B cell (primary cell): ENCODE measurements around the gene FRMD3. TPM values are rescaled to one million over a fixed set of nuclear protein-coding genes. Genes with fewer than 3 reads are reported as not detected.

Experiments used
- ATAC-seq: fragments of 200-7000 bp; cut with Tn5 transposase; one replicate; pipeline ENCODE4 v1.10.0; 2021; ENCODE audit warnings: low read depth, mild to moderate bottlenecking, moderate number of reproducible peaks, moderate library complexity
- CTCF ChIA-PET: fragments of 350-600 bp; sonication (Branson Sonifier 250); formaldehyde crosslinking; loops from one replicate; lab custom pipeline; 2021; ENCODE audit warnings: antibody characterized with exemption, inconsistent platforms; lab: Charles Lee
- POLR2A ChIA-PET: fragments of 350-600 bp; sonication (Branson Sonifier 250); formaldehyde crosslinking; loops from one replicate; lab custom pipeline; 2021; ENCODE audit warnings: antibody characterized with exemption; lab: Charles Lee
- DNase-seq: peaks from one replicate; pipeline ENCODE4 v3.0.0; 2013
- H2AFZ ChIP-seq: 2 replicates; pipeline ENCODE4 v1.6.1; 2012; ENCODE audit warnings: mild to moderate bottlenecking, low read depth, low read length; ENCODE audit not compliant: insufficient read depth, poor library complexity, severe bottlenecking
- H3K27ac ChIP-seq, 2 donors: 1 replicate in 1 of 2; 2 replicates in 1 of 2; pipeline ENCODE4 v1.5.1; 2012 to 2013; ENCODE audit warnings: low read length in 2 of 2, mild to moderate bottlenecking in 2 of 2, moderate library complexity in 1 of 2
- H3K27me3 ChIP-seq, 4 experiments: fragments of 200-600 bp in 1 of 4; sonication (generic) in 1 of 4; replicated peaks in 1 of 4; 1 replicate in 2 of 4; 2 replicates in 2 of 4; pipeline versions ENCODE4 v1.6.1 to v1.7.0; 2013 to 2016; ENCODE audit warnings: low read length in 3 of 4, mild to moderate bottlenecking in 2 of 4, mixed read lengths in 1 of 4, moderate library complexity in 1 of 4; ENCODE audit not compliant: insufficient read depth in 4 of 4, control insufficient read depth in 3 of 4; ENCODE audit errors: control extremely low read depth in 1 of 4
- H3K36me3 ChIP-seq, 2 experiments: replicated peaks in 1 of 2; 1 replicate in 1 of 2; 2 replicates in 1 of 2; pipeline versions ENCODE4 v1.6.1 to v1.7.1; 2013; ENCODE audit warnings: low read length in 1 of 2; ENCODE audit not compliant: insufficient read depth in 2 of 2, control insufficient read depth in 1 of 2; ENCODE audit errors: control extremely low read depth in 1 of 2, extremely low read depth in 1 of 2
- H3K4me1 ChIP-seq, 2 donors: fragments of 200-600 bp in 1 of 2; sonication (generic) in 1 of 2; 1 replicate in 1 of 2; 2 replicates in 1 of 2; pipeline versions ENCODE4 v1.5.1 to v1.6.1; 2013 to 2017; ENCODE audit warnings: low read length in 2 of 2; ENCODE audit not compliant: control insufficient read depth in 2 of 2, insufficient read depth in 2 of 2
- H3K4me2 ChIP-seq: replicated peaks from 2 replicates; pipeline ENCODE3; 2012; ENCODE audit warnings: mild to moderate bottlenecking, low read depth, low read length; ENCODE audit not compliant: poor library complexity, severe bottlenecking
- H3K4me3 ChIP-seq, 5 experiments: fragments of 200-600 bp in 1 of 5; sonication (generic) in 1 of 5; 1 replicate in 3 of 5; 2 replicates in 2 of 5; pipeline versions ENCODE4 v1.5.1 to v1.7.0; 2011 to 2016; ENCODE audit warnings: low read length in 4 of 5, mild to moderate bottlenecking in 4 of 5, low read depth in 2 of 5, control low read depth in 1 of 5, moderate library complexity in 1 of 5; ENCODE audit not compliant: insufficient read depth in 1 of 5; ENCODE audit errors: control extremely low read depth in 1 of 5, extremely low read depth in 1 of 5
- H3K79me2 ChIP-seq: fragments of 200-600 bp; sonication (generic); one replicate; pipeline ENCODE4 v1.6.0; 2016; ENCODE audit warnings: low read length; ENCODE audit not compliant: control insufficient read depth, insufficient read depth
- H3K9ac ChIP-seq: fragments of 200-600 bp; sonication (generic); 2 replicates; pipeline ENCODE4 v1.6.1; 2017; ENCODE audit warnings: mild to moderate bottlenecking, low read length, moderate library complexity
- H3K9me3 ChIP-seq, 3 donors: one replicate each; pipeline versions ENCODE4 v1.6.1 to v1.7.1; 2013; ENCODE audit warnings: low read length in 2 of 3; ENCODE audit not compliant: control insufficient read depth in 2 of 3, insufficient read depth in 1 of 3; ENCODE audit errors: control extremely low read depth in 1 of 3
- H4K20me1 ChIP-seq: 2 replicates; pipeline ENCODE4 v1.6.0; 2012; ENCODE audit warnings: mild to moderate bottlenecking, low read length; ENCODE audit not compliant: insufficient read depth, control insufficient read depth, poor library complexity, severe bottlenecking
- H3K27ac Mint-ChIP-seq: one replicate; pipeline ENCODE4 v1.8.0; 2021; ENCODE audit warnings: mixed read lengths
- H3K27me3 Mint-ChIP-seq: one replicate; pipeline ENCODE4 v1.8.0; 2021; ENCODE audit warnings: mixed read lengths
- H3K4me1 Mint-ChIP-seq: one replicate; pipeline ENCODE4 v1.8.0; 2021; ENCODE audit warnings: mixed read lengths
- H3K4me3 Mint-ChIP-seq: one replicate; pipeline ENCODE4 v1.8.0; 2021; ENCODE audit warnings: mixed read lengths
- H3K9me3 Mint-ChIP-seq: one replicate; pipeline ENCODE4 v1.8.0; 2022; ENCODE audit warnings: mixed read lengths; ENCODE audit not compliant: insufficient read depth
- EZH2 ChIP-seq: IDR thresholded peaks from 2 replicates; pipeline ENCODE4 v1.6.1; 2012; ENCODE audit warnings: borderline replicate concordance, low read depth, mild to moderate bottlenecking, moderate library complexity, low read length; ENCODE audit not compliant: insufficient read depth, poor library complexity, severe bottlenecking
- WGBS: methylation state at CpG from one replicate; pipeline ENCODE4 v1.1.5; 2013; ENCODE audit warnings: missing lambda C conversion rate; ENCODE audit not compliant: insufficient coverage; 5-methylcytosine and 5-hydroxymethylcytosine counted together
- intact Hi-C: fragments of 100-400 bp; cut with micrococcal nuclease; formaldehyde crosslinking; loops from one replicate; pipeline ENCODE4 v1.10.0; 2022
- polyA plus RNA-seq: library from polyadenylated mRNA; depleted of rRNA; stranded (reverse); fragments of >200 nt; gene quantifications from 2 replicates; pipeline ENCODE4 v1.2.3, GENCODE V29; 2012
- total RNA-seq, 2 donors: library from RNA; stranded (reverse); fragments of 120-200 nt in 1 of 2; gene quantifications; 1 replicate in 1 of 2; 2 replicates in 1 of 2; pipeline versions ENCODE4 v1.2.3 to v1.2.4, GENCODE V29; 2013 to 2022
- TF ChIP-seq, protein P1 (sequence below): fragments of 200-600 bp; IDR thresholded peaks from one replicate; pipeline ENCODE4 v1.8.0; 2022; ENCODE audit warnings: antibody characterized with exemption, mild to moderate bottlenecking

FRMD3 gene
- total and polyA plus RNA-seq, 2 donors (not counting 1 experiment from before 2014, with no cell fraction given) = 0.37 to 0.49 TPM

DNA sequence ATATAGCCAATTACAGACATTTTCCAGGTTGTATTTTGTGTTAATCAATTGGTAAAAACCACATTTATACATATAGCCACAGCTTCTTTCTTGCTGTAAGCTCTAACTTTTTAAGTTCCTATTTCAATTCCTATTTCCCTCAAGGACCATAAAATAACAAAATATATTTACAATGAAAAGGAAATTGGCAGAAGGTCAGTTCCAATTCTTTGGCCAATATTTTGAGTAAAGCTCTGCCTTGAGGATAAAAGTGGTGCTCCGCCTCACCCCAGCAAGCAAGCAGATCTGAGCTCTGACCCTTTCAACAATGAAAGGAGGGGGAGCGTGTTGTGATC lies 271.9 kb downstream of the FRMD3 start:
- H2AFZ ChIP-seq = no peak overlapping the region
- ChIA-PET CTCF (no interaction called here), POLR2A (no interaction called here)
- Mint-ChIP-seq H3K4me1 (no peaks in the 10 kb centered on the region), H3K4me3 (no peak overlapping the region), H3K27ac (no peak overlapping the region), H3K9me3 (no peaks in the 10 kb centered on the region), H3K27me3 (no peaks in the 10 kb centered on the region)
- no peak overlapping the region for H3K27ac ChIP-seq
- intact Hi-C loops = no loop called here
- no peak for DNase-seq
- TF ChIP-seq, protein P1, sequence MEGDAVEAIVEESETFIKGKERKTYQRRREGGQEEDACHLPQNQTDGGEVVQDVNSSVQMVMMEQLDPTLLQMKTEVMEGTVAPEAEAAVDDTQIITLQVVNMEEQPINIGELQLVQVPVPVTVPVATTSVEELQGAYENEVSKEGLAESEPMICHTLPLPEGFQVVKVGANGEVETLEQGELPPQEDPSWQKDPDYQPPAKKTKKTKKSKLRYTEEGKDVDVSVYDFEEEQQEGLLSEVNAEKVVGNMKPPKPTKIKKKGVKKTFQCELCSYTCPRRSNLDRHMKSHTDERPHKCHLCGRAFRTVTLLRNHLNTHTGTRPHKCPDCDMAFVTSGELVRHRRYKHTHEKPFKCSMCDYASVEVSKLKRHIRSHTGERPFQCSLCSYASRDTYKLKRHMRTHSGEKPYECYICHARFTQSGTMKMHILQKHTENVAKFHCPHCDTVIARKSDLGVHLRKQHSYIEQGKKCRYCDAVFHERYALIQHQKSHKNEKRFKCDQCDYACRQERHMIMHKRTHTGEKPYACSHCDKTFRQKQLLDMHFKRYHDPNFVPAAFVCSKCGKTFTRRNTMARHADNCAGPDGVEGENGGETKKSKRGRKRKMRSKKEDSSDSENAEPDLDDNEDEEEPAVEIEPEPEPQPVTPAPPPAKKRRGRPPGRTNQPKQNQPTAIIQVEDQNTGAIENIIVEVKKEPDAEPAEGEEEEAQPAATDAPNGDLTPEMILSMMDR = no peak
- TF ChIP-seq EZH2 = no peak
- no peaks in the 10 kb centered on the region for H3K4me1 ChIP-seq
- no peak overlapping the region for H3K4me3 ChIP-seq
- no peak for ATAC-seq
- H3K27me3 ChIP-seq = no peaks in the 10 kb centered on the region
- no peaks in the 10 kb centered on the region for H3K36me3 ChIP-seq
- H4K20me1 ChIP-seq = no peaks in the 10 kb centered on the region
- 0% methylated on average over 1 of the region's 2 CpGs for WGBS
- no peak overlapping the region for H3K4me2 ChIP-seq
- no peaks in the 10 kb centered on the region for H3K9me3 ChIP-seq
- H3K79me2 ChIP-seq = no peaks in the 10 kb centered on the region
- no peak overlapping the region for H3K9ac ChIP-seq

DNA sequence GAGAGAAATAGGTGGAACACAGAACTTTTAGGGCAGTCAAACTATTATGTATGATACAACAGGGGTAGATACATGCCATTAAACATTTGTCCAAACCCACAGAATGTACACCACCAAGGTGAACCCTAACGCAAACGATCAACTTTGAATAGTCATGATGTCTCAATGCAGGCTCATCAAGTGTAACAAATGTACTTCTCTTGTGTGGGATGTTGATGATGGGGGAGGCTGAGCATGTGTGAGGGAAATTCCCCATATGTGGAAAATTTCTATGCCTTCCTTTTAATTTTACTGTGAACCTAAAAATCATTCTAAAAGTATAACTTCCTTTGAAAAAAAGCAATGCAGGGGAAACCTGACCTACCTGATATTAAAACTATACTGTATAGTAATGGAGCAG lies 273.9 kb downstream of the FRMD3 start:
- DNase-seq = no peak
- H3K27ac ChIP-seq = no peak overlapping the region
- H3K4me1 ChIP-seq = no peaks in the 10 kb centered on the region
- Mint-ChIP-seq H3K27ac (no peak overlapping the region), H3K4me1 (no peaks in the 10 kb centered on the region), H3K9me3 (no peaks in the 10 kb centered on the region), H3K27me3 (no peaks in the 10 kb centered on the region), H3K4me3 (no peak overlapping the region)
- H2AFZ ChIP-seq = no peak overlapping the region
- no peak overlapping the region for H3K4me3 ChIP-seq
- CTCF ChIA-PET = no interaction called here
- H3K4me2 ChIP-seq = no peak overlapping the region
- no CpG with 5 or more reads among the region's 2 CpGs for WGBS
- intact Hi-C loops = no loop called here
- no peak overlapping the region for H3K9ac ChIP-seq
- H3K9me3 ChIP-seq = no peaks in the 10 kb centered on the region
- no peaks in the 10 kb centered on the region for H3K36me3 ChIP-seq
- TF ChIP-seq EZH2 = no peak
- TF ChIP-seq, protein P1 = no peak
- H3K27me3 ChIP-seq = no peaks in the 10 kb centered on the region
- POLR2A ChIA-PET = no interaction called here
- no peak for ATAC-seq
- no peaks in the 10 kb centered on the region for H4K20me1 ChIP-seq
- no peaks in the 10 kb centered on the region for H3K79me2 ChIP-seq
